Upper lobe of left lung (tissue), 4 donors: ENCODE results near the gene COX18.

Experiments
- CTCF ChIP-seq, 6 experiments: fragments of 450-650 bp in 4 of 6; fragments of 200-600 bp in 2 of 6; sonication (generic) in 2 of 6; IDR thresholded peaks; one replicate each; pipeline ENCODE4 v1.5.1; 2016 to 2019; ENCODE audit warnings: antibody characterized with exemption in 6 of 6
- POLR2A ChIP-seq, 4 donors: fragments of 450-650 bp; IDR thresholded peaks; one replicate each; pipeline ENCODE4 v1.5.1; 2016 to 2017; ENCODE audit warnings: antibody characterized with exemption in 4 of 4, mild to moderate bottlenecking in 2 of 4
- POLR2AphosphoS5 ChIP-seq, 2 donors: sonication (generic); formaldehyde crosslinking; IDR thresholded peaks; one replicate each; pipeline ENCODE4 v1.5.1; 2017; ENCODE audit warnings: antibody characterized with exemption in 2 of 2

GRCh38 chr4:73069338-73070073, at the start of gene COX18:
- TF ChIP-seq POLR2A (IDR thresholded peaks at IDR 0.05) = peak in 3 of 4 donors; percentile 79 to 96 (median 92)
- peak in 3 of 6 experiments; percentile 32 to 50 (median 35) for TF ChIP-seq CTCF (IDR thresholded peaks at IDR 0.05)
- peak; percentile 95 to 97 for TF ChIP-seq POLR2AphosphoS5 (IDR thresholded peaks at IDR 0.05)
